Measurements from ENCODE around the gene RNF113B. TPM values are rescaled to one million over a fixed set of nuclear protein-coding genes. Genes with fewer than 3 reads are reported as not detected.

Gene RNF113B
- not detected for total RNA-seq
- long read RNA-seq: 0 reads

GRCh38 chr13:98176777-98177608, at the start of gene RNF113B:
Gene RNF113B, minus strand, starts transcription at chr13:98177269. Its CDS starts 33 bp downstream, at chr13:98177236.
- DNase-seq: no peak
- ATAC-seq: no peak
- intact Hi-C loops (cut with DNase I, micrococcal nuclease): no loop called here

DNA sequence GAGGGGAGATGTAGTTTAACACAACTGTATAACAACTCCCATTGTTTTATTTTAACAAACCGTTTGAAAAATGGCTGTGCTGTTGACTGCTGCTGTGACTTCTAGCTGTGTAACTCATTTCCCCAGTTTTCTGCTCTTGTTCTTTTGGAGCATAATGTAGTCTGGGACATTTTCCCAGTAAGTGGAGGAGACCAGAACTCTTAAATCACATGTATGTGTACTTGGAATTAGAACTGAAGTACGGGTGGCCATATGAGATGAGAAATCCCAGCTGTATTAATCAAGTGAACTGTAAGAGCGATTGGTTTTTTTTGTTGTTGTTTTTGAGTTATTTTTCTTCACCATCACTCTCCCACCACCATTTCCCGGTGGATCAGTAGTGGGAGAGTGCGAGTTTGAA, 49.4 kb upstream of the RNF113B start:
- DNase-seq (no peak), ATAC-seq (no peak)
- intact Hi-C loops (cut with DNase I, micrococcal nuclease): no loop called here

DNA sequence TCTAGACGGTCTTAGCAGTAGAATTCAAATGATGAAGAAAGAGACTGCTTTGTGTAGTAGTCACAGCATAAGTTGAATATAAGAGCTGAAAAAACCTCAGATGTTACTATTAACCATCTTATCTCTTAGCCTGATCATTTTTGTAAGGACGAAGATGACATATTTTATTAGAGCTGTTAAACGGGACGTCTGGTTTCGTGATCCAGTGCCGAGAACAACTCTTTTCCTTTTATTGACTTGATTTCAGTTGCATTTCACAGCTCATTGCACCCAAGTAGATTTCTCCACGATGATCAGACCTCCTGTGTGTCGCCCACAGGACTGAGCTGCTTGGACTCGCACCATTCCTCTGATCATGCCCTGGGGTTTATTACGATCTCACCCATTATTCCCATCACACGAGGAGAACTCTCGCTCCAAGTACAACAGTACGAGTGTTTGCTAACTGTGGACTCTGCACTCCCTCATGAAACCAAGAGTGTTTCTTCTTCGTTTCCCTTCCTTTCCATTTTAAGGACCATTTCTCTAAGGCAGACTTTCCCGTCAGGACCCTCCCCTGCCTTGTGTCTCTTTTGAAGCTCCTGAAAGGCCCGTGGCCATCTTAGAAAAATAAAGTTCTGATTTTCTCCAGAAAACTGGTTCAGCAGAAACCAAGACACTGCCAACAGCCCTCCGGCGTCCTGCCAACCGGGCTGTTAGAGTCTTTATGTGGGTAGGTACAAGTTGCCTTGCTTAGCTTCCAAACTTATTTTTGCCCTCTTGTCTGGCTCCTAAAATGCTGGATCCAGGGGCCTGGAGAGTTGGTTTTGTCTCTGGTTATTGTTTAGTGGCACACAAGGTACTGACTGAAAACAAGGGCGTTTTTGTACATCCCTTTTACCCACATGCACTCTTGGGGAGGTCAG, 48.2 kb upstream of the RNF113B start:
- ATAC-seq (no peak), DNase-seq (no peak)
- intact Hi-C loops (cut with DNase I, micrococcal nuclease): no loop called here

DNA sequence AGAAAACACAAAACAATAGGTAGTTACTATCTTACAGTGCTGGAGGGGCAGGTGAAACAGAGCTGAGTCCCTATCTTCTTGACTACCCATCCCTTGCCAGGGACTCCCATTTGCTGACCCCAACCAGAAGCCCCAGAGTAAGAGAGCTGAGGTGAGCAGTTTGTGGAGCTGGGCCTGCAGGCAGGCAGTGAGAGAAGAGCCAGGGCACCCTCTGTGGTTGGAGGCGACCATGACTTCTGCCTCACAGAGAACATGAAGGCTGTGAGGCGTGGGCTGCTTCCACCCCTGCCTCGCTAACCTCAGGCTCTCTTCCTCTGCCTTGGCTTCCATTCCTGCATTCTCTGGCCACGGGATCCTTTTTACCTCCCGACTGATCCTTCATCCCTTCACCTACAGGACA, 47.5 kb upstream of the RNF113B start:
- ATAC-seq: no peak
- no peak for DNase-seq
- intact Hi-C loops (cut with DNase I, micrococcal nuclease): no loop called here

DNA sequence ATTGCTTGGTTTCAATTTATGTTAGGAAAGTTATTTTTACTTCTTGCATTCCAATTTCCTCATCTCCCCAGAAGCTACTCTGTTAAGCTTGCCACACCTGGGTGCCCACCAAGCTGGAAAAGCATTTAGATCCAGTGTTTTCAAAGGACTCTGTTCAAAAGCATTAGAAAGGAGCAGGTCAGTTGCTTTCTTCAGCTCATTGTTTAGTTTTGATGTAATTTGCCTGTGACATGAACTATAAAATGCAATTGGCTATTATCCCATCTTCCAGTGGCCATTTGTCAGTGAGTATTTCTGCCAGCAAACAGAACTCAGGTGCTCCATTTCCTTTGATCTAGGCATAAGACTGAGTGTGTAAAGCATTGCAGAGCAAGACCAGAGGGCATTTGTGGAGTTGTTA, 46.7 kb upstream of the RNF113B start:
- intact Hi-C loops (cut with DNase I, micrococcal nuclease): no loop called here
- DNase-seq (no peak), ATAC-seq (peak; percentile 40)

GRCh38 chr13:98222816-98223215, 45.7 kb upstream of the RNF113B start:
- intact Hi-C loops (cut with DNase I, micrococcal nuclease): no loop called here
- no peak for DNase-seq
- ATAC-seq: peak; percentile 27

- DNase-seq (no peak), ATAC-seq (peak; percentile 80)
- intact Hi-C loops (cut with DNase I, micrococcal nuclease): no loop called here
Observed at GRCh38 chr13:98222081-98222554, 45.0 kb upstream of the RNF113B start.

- DNase-seq (no peak), ATAC-seq (no peak)
- intact Hi-C loops (cut with DNase I, micrococcal nuclease): no loop called here
Observed at GRCh38 chr13:98221234-98221633, 44.2 kb upstream of the RNF113B start.

- ATAC-seq: no peak
- intact Hi-C loops (cut with DNase I, micrococcal nuclease): no loop called here
- no peak for DNase-seq
Observed at GRCh38 chr13:98220271-98220791, 43.3 kb upstream of the RNF113B start.

DNA sequence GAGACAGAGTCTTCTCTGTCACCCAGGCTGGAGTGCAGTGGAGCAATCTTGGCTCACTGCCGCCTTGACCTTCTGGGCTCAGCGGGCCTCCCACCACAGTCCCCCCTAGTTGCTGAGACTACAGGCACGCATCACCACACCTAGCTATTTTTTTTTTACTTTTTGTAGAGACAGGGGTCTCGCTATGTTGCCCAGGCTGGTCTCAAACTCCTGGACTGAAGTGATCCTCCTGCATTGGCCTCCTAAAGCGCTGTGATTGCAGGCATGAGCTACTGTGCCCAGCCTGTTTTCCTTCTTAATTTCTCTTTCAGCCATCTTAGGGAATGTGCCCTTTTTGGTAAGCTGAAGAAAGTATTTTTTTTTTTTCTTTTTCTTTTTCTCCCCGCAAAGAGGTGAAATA, 42.6 kb upstream of the RNF113B start:
- intact Hi-C loops (cut with DNase I, micrococcal nuclease): no loop called here
- DNase-seq (no peak), ATAC-seq (no peak)

- ATAC-seq (no peak), DNase-seq (no peak)
- intact Hi-C loops (cut with DNase I, micrococcal nuclease): no loop called here
Observed at GRCh38 chr13:98217597-98217996, 40.5 kb upstream of the RNF113B start.

GRCh38 chr13:98216711-98217285, 39.7 kb upstream of the RNF113B start:
- intact Hi-C loops (cut with DNase I, micrococcal nuclease): no loop called here
- ATAC-seq (no peak), DNase-seq (no peak)

DNA sequence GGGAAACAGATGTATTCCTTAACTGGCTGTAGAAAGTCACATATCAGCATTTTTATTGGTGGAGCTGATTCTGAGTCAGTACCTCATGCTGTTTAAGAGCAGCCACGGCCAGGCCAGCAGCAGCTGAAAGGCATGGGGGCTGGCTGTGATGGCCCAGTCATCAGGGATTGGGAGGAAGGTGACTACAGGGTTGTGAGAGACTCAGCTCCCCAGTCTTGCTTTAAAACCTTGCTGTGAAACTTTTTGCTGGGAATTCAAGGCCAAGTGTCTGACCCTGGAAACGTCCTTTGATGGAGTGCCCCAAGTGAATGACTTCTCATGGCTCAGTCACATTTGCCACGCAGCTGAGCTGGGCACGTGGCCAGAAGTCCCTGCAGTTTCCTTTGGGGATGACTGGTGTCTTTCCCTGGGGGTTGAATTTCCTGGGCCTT, 39.1 kb upstream of the RNF113B start:
- intact Hi-C loops (cut with DNase I, micrococcal nuclease): no loop called here
- ATAC-seq (no peak), DNase-seq (no peak)

GRCh38 chr13:98215508-98215907, 38.4 kb upstream of the RNF113B start:
- ATAC-seq: no peak
- intact Hi-C loops (cut with DNase I, micrococcal nuclease): no loop called here
- no peak for DNase-seq

DNA sequence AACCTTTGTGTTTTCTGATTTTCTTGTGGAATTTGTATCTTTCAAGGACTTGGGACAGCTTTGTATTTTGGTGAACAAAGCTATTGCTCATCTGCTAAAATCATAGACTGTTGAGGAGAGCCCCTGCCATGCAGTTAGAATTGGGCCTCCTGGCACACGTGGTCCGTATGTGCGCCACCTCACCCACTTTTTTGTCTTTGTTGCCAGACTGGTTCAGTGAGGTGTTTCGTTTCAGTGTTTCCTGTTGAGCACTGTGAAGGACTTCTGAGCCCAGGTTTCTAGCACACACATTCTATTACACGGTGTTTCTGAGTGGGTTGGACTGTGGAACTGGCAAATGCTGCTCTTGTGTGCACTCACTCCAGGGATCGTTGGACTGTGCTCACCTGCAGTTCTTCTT, 37.6 kb upstream of the RNF113B start:
- intact Hi-C loops (cut with DNase I, micrococcal nuclease): no loop called here
- ATAC-seq (peak; percentile 95), DNase-seq (peak; percentile 41 to 44)

DNA sequence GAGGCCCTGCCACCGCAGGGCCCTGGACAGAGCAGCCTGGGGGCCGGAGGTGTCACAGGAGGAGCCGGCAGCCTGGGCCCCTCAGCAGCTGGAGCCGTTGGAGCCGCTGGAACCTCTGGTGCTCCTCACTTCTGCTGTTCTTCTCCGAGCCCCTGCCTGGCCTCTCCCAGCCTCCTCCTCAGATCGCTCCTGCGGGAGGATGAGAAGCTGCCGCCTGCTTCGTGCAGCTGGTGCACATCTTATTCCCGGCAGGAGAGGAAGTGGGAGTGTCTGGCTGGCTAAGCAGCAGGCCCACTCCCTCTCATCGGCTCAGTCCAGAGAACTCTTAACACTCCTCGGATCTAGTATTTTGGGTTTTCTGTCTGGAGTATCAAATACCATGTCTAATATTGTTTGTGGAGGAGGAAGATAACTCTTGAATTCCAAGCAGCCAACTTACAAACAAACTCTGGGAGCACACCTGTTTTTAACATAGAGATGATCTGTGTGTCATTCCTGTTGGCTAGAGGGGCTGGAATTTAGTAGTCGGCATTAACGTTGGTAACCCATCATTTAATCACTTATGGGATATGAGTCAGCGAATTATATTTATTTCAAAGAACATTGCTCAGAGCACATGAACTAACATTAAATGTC, 37.1 kb upstream of the RNF113B start:
- intact Hi-C loops (cut with DNase I, micrococcal nuclease): no loop called here
- ATAC-seq (peak; percentile 31), DNase-seq (no peak)

GRCh38 chr13:98213354-98213753, 36.3 kb upstream of the RNF113B start:
- DNase-seq (no peak), ATAC-seq (no peak)
- intact Hi-C loops (cut with DNase I, micrococcal nuclease): no loop called here

DNA sequence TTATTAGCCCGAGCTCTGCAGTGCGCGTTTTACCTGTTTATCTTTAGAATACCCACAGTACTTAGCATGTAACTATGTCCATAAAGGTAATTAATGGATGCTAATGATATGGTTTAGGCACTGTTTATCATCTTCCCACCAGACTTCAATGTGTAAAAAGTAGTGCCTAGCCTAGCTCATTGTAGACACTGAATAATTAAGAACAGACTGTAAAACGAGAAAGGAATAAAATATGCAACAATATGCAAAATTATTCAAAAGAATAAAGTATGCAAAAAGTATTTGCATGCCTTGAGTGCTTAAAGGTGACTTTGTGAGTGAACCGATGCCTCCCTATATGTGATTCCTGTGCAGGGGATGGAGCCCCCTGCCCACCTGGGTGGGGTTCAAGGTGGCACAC, 35.7 kb upstream of the RNF113B start:
- DNase-seq: no peak
- ATAC-seq: no peak
- intact Hi-C loops (cut with DNase I, micrococcal nuclease): no loop called here

GRCh38 chr13:98208606-98209005, 31.5 kb upstream of the RNF113B start:
- intact Hi-C loops (cut with DNase I, micrococcal nuclease): no loop called here
- DNase-seq: no peak
- ATAC-seq: no peak

Measured in left colon (tissue), 2 donors.